ENCODE data around the gene PDE1A.
"Not testable (repeated sequence)": the region's sequence is repeated elsewhere in the genome, so short reads cannot be mapped to it uniquely, and the experiment has no call there.

The PDE1A gene

GRCh38 chr2:182406221-182406620 lies 20.6 kb downstream of the PDE1A start:
- DNase-seq (ENCODE audit: low spot score), result no peak

- DNase-seq (ENCODE audit: low spot score), result no peak
These were observed 21.8 kb downstream of the PDE1A start for GRCh38 chr2:182404975-182405561.

- no peak for DNase-seq (ENCODE audit: low spot score)
These were observed 22.7 kb downstream of the PDE1A start for GRCh38 chr2:182404092-182404491.

GRCh38 chr2:182393270-182393760 lies 33.5 kb downstream of the PDE1A start:
- no peak for DNase-seq (ENCODE audit: low spot score)

GRCh38 chr2:182391443-182391842 lies 35.4 kb downstream of the PDE1A start:
- no peak for DNase-seq (ENCODE audit: low spot score)

- DNase-seq (ENCODE audit: low spot score), result not testable (repeated sequence)
These were observed 40.5 kb downstream of the PDE1A start for GRCh38 chr2:182386267-182386880.

GRCh38 chr2:182384860-182385259 lies 42.0 kb downstream of the PDE1A start:
- DNase-seq (ENCODE audit: low spot score), result no peak

- no peak for DNase-seq (ENCODE audit: low spot score)
These were observed 45.6 kb downstream of the PDE1A start for GRCh38 chr2:182381225-182381624.

- no peak for DNase-seq (ENCODE audit: low spot score)
These were observed 47.6 kb downstream of the PDE1A start for GRCh38 chr2:182379241-182379640.

GRCh38 chr2:182378759-182379158 lies 48.1 kb downstream of the PDE1A start:
- DNase-seq (ENCODE audit: low spot score), result no peak

GRCh38 chr2:182377467-182377866 lies 49.4 kb downstream of the PDE1A start:
- no peak for DNase-seq (ENCODE audit: low spot score)

- DNase-seq (ENCODE audit: low spot score), result no peak
These were observed 51.0 kb downstream of the PDE1A start for GRCh38 chr2:182375862-182376261.

GRCh38 chr2:182372661-182373060 lies 54.2 kb downstream of the PDE1A start:
- no peak for DNase-seq (ENCODE audit: low spot score)

- DNase-seq (ENCODE audit: low spot score), result no peak
These were observed 57.8 kb downstream of the PDE1A start for GRCh38 chr2:182368996-182369395.

GRCh38 chr2:182368446-182368845 lies 58.4 kb downstream of the PDE1A start:
- DNase-seq (ENCODE audit: low spot score), result no peak

GRCh38 chr2:182367401-182367800 lies 59.4 kb downstream of the PDE1A start:
- no peak for DNase-seq (ENCODE audit: low spot score)

GRCh38 chr2:182366628-182367027 lies 60.2 kb downstream of the PDE1A start:
- no peak for DNase-seq (ENCODE audit: low spot score)

GRCh38 chr2:182365855-182366254 lies 61.0 kb downstream of the PDE1A start:
- DNase-seq (ENCODE audit: low spot score), result no peak

GRCh38 chr2:182361477-182361876 lies 65.4 kb downstream of the PDE1A start:
- DNase-seq (ENCODE audit: low spot score), result no peak

- DNase-seq (ENCODE audit: low spot score), result no peak
These were observed 66.1 kb downstream of the PDE1A start for GRCh38 chr2:182360663-182361260.

- DNase-seq (ENCODE audit: low spot score), result no peak
These were observed 66.7 kb downstream of the PDE1A start for GRCh38 chr2:182359990-182360662.

GRCh38 chr2:182359027-182359989 lies 67.5 kb downstream of the PDE1A start:
- DNase-seq (ENCODE audit: low spot score), result no peak

Measured in germinal center (tissue), 1 donor.